GM12891 (cell line): ENCODE data around the gene FAM193A.

Experiments used
- POLR2A ChIP-seq: IDR thresholded peaks from 2 replicates; pipeline ENCODE4 v1.6.1; 2011; ENCODE audit warnings: low read depth, low read length, control low read depth
- POLR2AphosphoS5 ChIP-seq: IDR thresholded peaks from 2 replicates; pipeline ENCODE4 v1.6.1; 2011; ENCODE audit warnings: low read depth, low read length, control low read depth

GRCh38 chr4:2537011-2537830, 774 bp downstream of the FAM193A start:
- TF ChIP-seq POLR2A (no peak), POLR2AphosphoS5 (no peak)
